OCI-LY7 (cell line): Measurements from ENCODE around the gene SH3PXD2A. TPM values are rescaled to one million over a fixed set of nuclear protein-coding genes. Genes with fewer than 3 reads are reported as not detected.

Experiments
- BruUV-seq: library from RNA; stranded (reverse); fragments of 400-500 nt; replicated peaks from 2 replicates; lab custom pipeline; 2021; lab: Mats Ljungman, UMichigan
- CTCF ChIA-PET: fragments of 300-600 bp; sonication (Branson Sonifier 250); formaldehyde crosslinking; loops from one replicate; lab custom pipeline; 2022; ENCODE audit warnings: antibody characterized with exemption; ENCODE audit not compliant: unreplicated experiment; lab: Charles Lee
- POLR2A ChIA-PET: fragments of 300-600 bp; sonication (Branson Sonifier 250); formaldehyde crosslinking; loops from one replicate; lab custom pipeline; 2022; ENCODE audit warnings: antibody characterized with exemption; lab: Charles Lee
- DNase-seq: peaks from one replicate; pipeline ENCODE4 v3.0.0-alpha.2; 2015; ENCODE audit warnings: low spot score
- H2AFZ ChIP-seq: fragments of 200-600 bp; sonication (generic), shearing (Covaris generic); 2 replicates; pipeline ENCODE4 v1.6.1; 2014; ENCODE audit warnings: mild to moderate bottlenecking, antibody characterized with exemption, low read length, moderate library complexity
- H3K27ac ChIP-seq: fragments of 200-600 bp; sonication (generic); 2 replicates; pipeline ENCODE4 v1.5.1; 2014; ENCODE audit warnings: mixed run types, low read depth, mild to moderate bottlenecking, moderate library complexity, low read length, inconsistent platforms; ENCODE audit not compliant: poor library complexity, severe bottlenecking
- H3K36me3 ChIP-seq: fragments of 200-600 bp; sonication (generic); 2 replicates; pipeline ENCODE4 v1.6.1; 2014; ENCODE audit warnings: mild to moderate bottlenecking, antibody characterized with exemption, low read length, moderate library complexity, mixed read lengths; ENCODE audit not compliant: insufficient read depth
- H3K4me1 ChIP-seq: fragments of 200-600 bp; sonication (generic); 2 replicates; pipeline ENCODE4 v1.5.1; 2014; ENCODE audit warnings: mild to moderate bottlenecking, low read length; ENCODE audit not compliant: insufficient read depth, poor library complexity, severe bottlenecking
- H3K4me2 ChIP-seq: fragments of 200-600 bp; sonication (generic); 2 replicates; pipeline ENCODE4 v1.6.1; 2014; ENCODE audit warnings: mild to moderate bottlenecking, low read length
- H3K4me3 ChIP-seq: fragments of 200-600 bp; sonication (generic); 2 replicates; pipeline ENCODE4 v1.5.1; 2014; ENCODE audit warnings: mild to moderate bottlenecking, low read depth, low read length; ENCODE audit not compliant: poor library complexity, severe bottlenecking
- H3K79me2 ChIP-seq: fragments of 200-600 bp; sonication (generic); 2 replicates; pipeline ENCODE4 v1.6.1; 2016; ENCODE audit warnings: low read depth, mild to moderate bottlenecking, low read length, moderate library complexity, mixed read lengths; ENCODE audit not compliant: insufficient read depth
- H3K9me2 ChIP-seq: fragments of 200-600 bp; sonication (generic); 2 replicates; pipeline ENCODE4 v1.6.1; 2016; ENCODE audit warnings: mild to moderate bottlenecking, low read length, mixed read lengths; ENCODE audit not compliant: insufficient read depth
- H3K9me3 ChIP-seq: fragments of 200-600 bp; sonication (generic); 2 replicates; pipeline ENCODE4 v1.6.1; 2014; ENCODE audit warnings: mild to moderate bottlenecking, mixed run types, low read length, mixed read lengths
- H4K20me1 ChIP-seq: fragments of 200-600 bp; sonication (generic); 2 replicates; pipeline ENCODE4 v1.6.1; 2014; ENCODE audit warnings: mild to moderate bottlenecking, antibody characterized with exemption, low read length, moderate library complexity, mixed read lengths; ENCODE audit not compliant: insufficient read depth
- EZH2phosphoT487 ChIP-seq: fragments of 200-600 bp; sonication (generic); IDR thresholded peaks from 2 replicates; pipeline ENCODE4 v1.6.1; 2018; ENCODE audit warnings: low read depth, borderline replicate concordance, mild to moderate bottlenecking, mixed run types, antibody characterized with exemption, low read length, moderate library complexity, mixed read lengths
- intact Hi-C: fragments of 100-400 bp; cut with micrococcal nuclease; formaldehyde crosslinking; loops from one replicate; pipeline ENCODE4 v1.10.0; 2022; ENCODE audit not compliant: unreplicated experiment
- total RNA-seq, 2 experiments: library from RNA; depleted of rRNA in 1 of 2; stranded (reverse); fragments of >200 nt in 1 of 2; shearing (Covaris generic) in 1 of 2; gene quantifications; 2 replicates each; pipeline ENCODE4 v1.2.3, GENCODE V29; 2014 to 2022
- TF ChIP-seq, protein P1 (sequence below): fragments of 200-600 bp; sonication (generic); conservative IDR thresholded peaks from 2 replicates; pipeline ENCODE4 v1.5.1; 2014; ENCODE audit warnings: mild to moderate bottlenecking, antibody characterized with exemption, low read length, moderate library complexity, mixed read lengths

Gene SH3PXD2A
- total RNA-seq, 2 experiments from 2014 or later: 0.85 to 5.9 TPM

DNA sequence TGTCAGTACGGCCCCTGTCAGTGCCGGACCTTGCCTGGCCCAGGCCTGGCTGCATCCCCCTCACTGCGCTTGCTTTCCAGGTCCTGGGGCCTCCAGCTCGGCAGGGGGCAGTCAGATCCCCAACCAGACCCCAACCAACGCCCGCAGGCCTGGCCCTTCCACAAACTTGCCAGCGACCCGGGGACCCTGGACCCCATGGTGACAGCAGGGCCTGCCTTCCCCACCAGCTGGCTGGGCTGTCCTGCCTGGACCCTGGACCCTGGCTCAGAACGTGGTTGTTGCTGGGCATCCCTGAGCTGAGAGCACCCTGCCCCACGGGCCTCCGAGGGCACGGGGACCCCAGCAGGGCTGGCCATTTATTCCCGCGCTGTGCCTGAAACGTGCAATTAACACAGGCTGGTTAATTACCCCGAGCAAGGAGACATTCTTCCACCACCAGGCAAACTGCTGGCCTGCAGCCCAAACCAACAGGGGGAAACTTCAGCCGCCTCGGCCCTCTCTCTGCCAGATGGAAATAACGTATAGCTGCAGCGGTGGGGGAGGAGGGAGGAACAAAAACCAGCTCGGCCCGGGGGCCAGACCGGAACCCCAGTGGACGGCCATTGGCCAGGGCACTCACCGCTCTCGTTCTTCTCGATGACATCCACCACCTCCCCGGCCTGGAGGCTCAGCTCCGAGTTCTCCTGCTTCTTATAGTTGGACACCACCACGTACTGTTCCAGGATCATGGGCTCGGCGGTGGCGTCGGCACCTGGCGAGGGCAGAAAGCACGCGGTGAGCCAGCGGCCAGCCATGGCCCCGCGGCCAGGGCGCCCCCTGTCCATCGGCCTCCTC is 194.8 kb downstream of the SH3PXD2A start:
- BruUV-seq: no TSS peak

DNA sequence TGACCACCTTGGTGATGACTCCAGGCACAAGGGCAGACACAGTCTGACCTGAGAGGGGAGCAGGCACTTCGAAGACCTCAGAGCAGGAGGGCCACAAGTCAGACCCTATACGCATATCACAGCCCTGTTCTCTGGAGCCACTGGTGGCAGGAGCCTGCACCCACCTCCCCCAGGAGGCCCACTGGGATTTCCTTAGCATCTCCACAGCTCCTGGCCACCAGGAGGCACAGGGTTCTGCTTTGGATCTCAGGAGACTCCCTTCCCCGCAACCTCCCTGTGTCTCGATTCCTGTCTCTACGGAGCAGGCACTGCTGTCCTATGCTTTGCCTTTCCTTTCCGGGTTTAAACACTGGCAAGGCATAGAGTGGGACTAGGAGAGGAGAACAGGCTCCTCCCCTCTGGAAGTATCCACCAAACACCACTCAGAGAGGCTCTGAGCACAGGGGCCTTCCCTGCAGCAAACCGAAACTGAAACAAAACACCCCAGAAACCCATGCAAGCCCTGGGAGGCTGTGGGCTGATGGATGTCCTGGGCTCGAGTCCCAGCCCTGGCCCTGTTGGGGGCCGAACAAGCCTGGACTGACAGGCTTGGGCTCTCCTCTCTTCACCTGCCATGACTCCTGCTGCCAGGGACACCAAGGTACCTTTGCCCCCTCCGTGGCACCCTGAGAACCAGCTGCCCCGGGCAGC is 195.6 kb downstream of the SH3PXD2A start:
- Histone ChIP-seq H3K4me1 (no peaks in the 10 kb centered on the region), H2AFZ (no peak overlapping the region), H3K4me3 (no peak overlapping the region), H3K9me3 (no peaks in the 10 kb centered on the region), H4K20me1 (no peaks in the 10 kb centered on the region), H3K79me2 (no peaks in the 10 kb centered on the region), H3K36me3 (no peaks in the 10 kb centered on the region), H3K27ac (no peak overlapping the region), H3K4me2 (peak overlapping the region; percentile 36; the same call in 1 of the 2 replicates), H3K9me2 (no peaks in the 10 kb centered on the region)
- no peak for DNase-seq
- TF ChIP-seq, protein P1, sequence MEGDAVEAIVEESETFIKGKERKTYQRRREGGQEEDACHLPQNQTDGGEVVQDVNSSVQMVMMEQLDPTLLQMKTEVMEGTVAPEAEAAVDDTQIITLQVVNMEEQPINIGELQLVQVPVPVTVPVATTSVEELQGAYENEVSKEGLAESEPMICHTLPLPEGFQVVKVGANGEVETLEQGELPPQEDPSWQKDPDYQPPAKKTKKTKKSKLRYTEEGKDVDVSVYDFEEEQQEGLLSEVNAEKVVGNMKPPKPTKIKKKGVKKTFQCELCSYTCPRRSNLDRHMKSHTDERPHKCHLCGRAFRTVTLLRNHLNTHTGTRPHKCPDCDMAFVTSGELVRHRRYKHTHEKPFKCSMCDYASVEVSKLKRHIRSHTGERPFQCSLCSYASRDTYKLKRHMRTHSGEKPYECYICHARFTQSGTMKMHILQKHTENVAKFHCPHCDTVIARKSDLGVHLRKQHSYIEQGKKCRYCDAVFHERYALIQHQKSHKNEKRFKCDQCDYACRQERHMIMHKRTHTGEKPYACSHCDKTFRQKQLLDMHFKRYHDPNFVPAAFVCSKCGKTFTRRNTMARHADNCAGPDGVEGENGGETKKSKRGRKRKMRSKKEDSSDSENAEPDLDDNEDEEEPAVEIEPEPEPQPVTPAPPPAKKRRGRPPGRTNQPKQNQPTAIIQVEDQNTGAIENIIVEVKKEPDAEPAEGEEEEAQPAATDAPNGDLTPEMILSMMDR: no peak
- TF ChIP-seq EZH2phosphoT487: no peak
- ChIA-PET CTCF (no interaction called here), POLR2A (no interaction called here)
- no TSS peak for BruUV-seq
- intact Hi-C loops: no loop called here

More for the DNA sequence above, 194.8 kb downstream of the SH3PXD2A start:
- Histone ChIP-seq H3K4me2 (peak overlapping the region; percentile 36; the same call in 1 of the 2 replicates), H3K36me3 (no peaks in the 10 kb centered on the region), H3K9me2 (no peaks in the 10 kb centered on the region), H3K4me3 (no peak overlapping the region), H3K9me3 (no peaks in the 10 kb centered on the region), H4K20me1 (no peaks in the 10 kb centered on the region), H3K4me1 (no peaks in the 10 kb centered on the region), H2AFZ (no peak overlapping the region), H3K27ac (no peak overlapping the region), H3K79me2 (no peaks in the 10 kb centered on the region)
- POLR2A ChIA-PET: no interaction called here
- intact Hi-C loops: no loop called here
- CTCF ChIA-PET: no interaction called here
- no peak for TF ChIP-seq EZH2phosphoT487
- TF ChIP-seq, protein P1: no peak
- no peak for DNase-seq
